HG02943 (cell line): Measurements from ENCODE around the gene ZBTB44.
"Not testable (repeated sequence)": the region's sequence is repeated elsewhere in the genome, so short reads cannot be mapped to it uniquely, and the experiment has no call there.

Experiments
- ATAC-seq: cut with Tn5 transposase; IDR thresholded peaks from one replicate; pipeline ENCODE4 v1.9.1; 2021; ENCODE audit warnings: mild to moderate bottlenecking, low read depth, moderate library complexity; ENCODE audit not compliant: unreplicated experiment

Gene ZBTB44

GRCh38 chr11:130251763-130252162 is 63.0 kb downstream of the ZBTB44 start:
- ATAC-seq: not testable (repeated sequence)

DNA sequence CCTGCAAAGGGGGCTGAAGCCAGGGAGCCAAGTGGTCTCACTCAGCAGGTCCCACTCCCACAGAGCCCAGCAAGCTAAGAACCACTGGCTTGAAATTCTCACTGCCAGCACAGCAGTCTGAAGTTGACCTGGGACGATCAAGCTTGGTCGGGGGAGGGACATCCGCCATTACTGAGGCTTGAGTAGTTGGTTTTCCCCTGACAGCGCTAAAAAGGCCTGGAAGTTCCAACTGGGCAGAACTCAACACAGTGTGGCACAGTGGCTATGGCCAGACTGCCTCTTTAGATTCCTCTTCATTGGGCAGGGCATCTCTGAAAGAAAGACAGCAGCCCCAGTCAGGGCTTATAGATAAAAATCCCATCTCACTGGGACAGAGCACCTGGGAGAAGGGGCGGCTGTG is 64.8 kb downstream of the ZBTB44 start:
- not testable (repeated sequence) for ATAC-seq

GRCh38 chr11:130249371-130249770 is 65.3 kb downstream of the ZBTB44 start:
- ATAC-seq: no peak

DNA sequence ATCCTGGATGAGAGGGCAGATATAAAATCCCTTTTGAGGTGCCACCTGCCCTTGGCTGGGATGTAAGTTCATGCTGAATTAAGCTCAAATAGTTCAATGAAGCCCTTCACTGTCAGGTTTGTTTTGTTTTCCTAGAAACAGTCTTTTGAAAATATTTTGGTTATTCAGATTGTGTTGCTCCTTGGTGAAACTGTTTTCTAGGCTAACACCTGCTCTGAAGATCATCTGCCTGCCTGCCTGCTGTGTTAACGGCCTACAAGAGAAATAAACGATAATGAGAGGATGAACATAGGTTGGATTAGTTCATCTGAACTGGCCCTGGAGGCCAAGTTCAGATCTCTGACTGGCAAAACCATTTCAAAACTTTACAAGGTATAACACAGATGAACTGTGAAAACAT is 67.4 kb downstream of the ZBTB44 start:
- ATAC-seq: no peak

DNA sequence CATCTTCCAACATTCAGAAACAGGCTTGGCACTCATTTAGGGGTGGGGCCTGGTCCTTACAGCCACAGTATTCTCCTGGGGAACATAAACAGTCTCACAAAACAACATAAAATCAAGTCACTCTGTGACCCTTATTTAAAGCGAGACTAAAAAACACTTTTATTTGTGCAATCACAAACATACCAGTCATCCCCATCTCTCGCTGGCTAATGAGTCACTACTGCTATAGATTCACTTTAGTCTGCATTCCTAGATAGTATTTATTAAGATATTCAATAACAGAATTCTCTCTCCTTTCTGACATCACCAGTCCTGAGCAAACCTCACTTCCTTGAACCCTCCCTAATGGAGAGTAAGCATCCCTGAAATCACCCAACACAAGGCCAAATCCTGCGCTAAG is 68.0 kb downstream of the ZBTB44 start:
- no peak for ATAC-seq

GRCh38 chr11:130246270-130246669 is 68.4 kb downstream of the ZBTB44 start:
- no peak for ATAC-seq

GRCh38 chr11:130245375-130245774 is 69.3 kb downstream of the ZBTB44 start:
- not testable (repeated sequence) for ATAC-seq

DNA sequence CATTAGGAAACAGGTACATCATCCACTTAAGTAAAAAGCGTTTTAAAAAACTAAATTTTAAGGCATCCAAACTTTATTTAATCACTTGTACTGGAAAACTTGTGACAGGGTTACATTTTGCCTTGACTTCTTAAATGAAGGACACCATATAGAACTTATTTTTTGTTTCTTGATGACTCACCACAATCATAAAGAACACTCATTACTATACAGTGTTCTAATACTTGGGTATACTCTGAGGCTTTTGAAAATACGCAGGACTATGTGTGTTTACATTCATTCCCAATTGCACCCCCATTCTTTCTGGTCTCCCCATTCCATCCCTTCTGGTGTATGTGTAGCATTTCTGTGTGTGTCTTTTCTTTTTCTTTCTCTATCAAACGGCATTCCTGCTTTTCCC is 69.9 kb downstream of the ZBTB44 start:
- no peak for ATAC-seq

DNA sequence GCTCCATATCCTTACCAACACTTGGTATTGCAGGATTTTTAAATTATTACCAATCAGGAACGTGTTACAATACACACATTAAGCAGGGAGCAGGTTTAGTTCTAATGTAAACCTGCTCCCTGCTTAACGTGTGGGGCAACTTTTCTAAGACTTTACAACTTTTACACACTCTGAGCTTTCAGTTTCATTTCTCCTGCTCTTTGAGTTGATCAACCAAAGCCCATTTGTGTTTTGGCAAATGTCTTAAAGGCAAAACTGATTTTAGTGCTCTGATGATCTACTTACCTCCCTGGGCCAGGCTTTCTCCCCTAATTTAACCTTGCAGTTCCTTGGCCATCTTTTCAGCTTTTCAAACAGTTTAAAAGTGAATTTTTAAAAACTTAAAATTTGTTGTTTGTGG is 70.9 kb downstream of the ZBTB44 start:
- peak; percentile 78 for ATAC-seq

DNA sequence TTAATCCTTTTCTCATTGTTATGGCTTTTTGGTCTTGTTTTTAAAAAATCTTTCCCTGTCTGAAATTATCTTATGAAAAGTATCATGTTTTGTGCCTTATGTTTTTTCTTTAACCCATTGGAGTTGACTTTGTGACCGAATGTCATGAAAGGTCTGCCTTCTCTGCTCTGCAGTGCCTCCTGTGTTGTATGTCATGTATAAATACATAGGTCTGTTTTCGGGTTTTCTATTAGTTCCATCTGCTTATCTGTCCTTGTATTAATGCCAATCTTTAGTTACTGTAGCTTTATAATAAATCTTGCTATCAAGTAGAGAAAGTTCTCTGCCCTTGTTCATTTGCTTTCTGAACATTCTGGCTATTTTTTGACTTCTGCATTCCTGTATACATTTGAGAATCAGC is 73.0 kb downstream of the ZBTB44 start:
- no peak for ATAC-seq

DNA sequence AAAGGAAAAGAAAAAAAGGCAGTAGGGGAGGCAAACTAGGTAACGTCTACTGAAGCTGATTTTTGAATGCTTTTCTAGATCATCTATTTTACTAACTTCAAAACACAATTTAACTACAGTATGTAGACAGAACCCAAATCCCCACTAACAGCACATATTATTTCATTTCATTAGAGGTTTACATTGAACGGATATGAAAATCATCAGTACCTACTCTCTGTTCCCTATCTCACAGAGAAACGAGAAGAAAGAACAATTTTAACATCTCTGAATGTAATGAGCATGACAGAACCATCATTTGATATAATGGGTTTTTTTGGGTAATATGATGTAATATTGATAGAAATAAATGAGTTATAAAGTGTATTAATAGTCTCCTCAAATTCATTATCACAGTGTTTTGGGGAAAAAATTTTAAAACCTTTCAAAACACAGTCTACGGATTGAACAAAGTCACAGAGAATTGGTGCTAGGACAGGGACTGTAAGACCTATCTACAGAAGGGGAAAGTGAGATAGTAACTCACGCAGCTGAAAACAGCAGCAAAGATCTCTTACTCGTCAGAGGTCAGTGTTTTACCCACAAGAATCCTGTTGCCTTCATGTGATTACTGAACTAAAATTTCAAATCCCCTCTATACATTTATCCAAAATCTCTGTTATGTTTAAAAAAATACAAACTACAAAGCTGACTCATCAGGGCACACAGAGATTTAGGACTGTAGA is 77.3 kb downstream of the ZBTB44 start:
- no peak for ATAC-seq

- ATAC-seq: no peak
Measured at GRCh38 chr11:130234315-130234714, 80.4 kb downstream of the ZBTB44 start.

DNA sequence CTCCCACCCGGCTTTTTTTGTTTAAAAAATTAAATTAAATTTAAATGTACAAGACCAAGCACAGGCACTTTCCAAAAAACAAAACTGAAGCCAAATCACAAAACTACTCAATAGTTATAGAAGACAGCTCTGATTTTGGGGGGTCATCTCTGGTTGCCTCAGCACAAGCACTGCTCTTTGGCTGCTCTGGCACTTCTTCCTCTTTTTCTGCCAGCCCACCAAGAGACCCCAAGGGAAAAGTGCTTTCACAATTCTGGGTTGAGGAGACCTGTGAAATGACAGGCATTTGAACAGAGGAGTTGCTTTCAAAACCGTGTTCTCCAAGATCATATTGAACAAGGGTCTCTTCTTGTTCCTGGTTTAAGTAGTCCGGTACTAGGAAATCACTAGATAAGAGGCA is 80.8 kb downstream of the ZBTB44 start:
- not testable (repeated sequence) for ATAC-seq

- not testable (repeated sequence) for ATAC-seq
Measured at GRCh38 chr11:130233486-130233885, 81.2 kb downstream of the ZBTB44 start.

DNA sequence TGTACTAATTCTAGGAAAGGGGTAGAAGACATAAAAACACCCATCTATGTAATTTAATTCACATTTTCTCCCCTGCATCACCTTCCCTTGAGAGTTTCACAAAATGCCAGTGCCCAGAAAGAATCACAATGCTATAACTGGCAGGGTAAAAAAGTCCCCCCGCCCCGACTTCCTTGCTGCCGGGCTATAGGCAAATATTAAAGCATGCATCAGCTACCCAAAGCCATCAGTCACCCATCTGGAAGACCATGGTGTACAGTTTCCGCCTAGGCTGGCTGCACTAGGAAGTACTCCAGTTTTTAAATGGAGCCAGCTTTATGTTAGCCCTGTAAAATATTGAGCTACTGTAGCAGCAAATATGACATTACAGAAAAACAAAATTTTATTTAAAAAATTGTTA is 87.3 kb downstream of the ZBTB44 start:
- ATAC-seq: no peak

DNA sequence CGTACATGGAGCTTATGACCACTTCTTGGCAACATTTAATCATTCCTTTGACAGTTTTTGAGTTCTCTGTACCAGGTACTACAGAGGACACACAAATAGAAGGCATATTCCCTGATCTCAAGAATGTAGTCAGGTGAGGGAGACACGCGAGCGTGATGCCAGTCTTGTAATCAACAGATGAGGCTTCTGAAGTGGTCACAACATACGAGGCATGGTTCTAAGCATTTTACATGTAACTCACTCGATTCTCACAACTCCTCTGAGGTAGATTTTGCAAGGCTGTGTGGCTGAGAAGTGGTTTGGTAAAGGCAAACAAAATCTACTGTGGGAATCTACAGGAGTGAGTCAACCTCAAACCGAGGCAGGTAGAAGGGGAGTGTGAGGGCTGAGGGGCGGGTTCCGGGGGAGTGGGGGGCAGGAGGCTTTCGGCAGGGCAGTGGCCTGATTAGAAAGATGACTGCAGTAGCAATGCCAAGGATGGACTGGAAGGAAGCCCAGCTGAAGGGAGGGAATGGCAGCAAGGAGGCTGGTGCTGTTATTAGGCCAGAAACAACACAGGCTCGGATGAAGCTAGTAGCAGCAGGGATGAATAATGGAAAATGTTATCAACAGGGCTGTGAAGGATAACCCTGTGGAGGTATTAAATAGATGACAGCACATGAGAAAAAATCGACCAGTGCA is 91.3 kb downstream of the ZBTB44 start:
- ATAC-seq: no peak

DNA sequence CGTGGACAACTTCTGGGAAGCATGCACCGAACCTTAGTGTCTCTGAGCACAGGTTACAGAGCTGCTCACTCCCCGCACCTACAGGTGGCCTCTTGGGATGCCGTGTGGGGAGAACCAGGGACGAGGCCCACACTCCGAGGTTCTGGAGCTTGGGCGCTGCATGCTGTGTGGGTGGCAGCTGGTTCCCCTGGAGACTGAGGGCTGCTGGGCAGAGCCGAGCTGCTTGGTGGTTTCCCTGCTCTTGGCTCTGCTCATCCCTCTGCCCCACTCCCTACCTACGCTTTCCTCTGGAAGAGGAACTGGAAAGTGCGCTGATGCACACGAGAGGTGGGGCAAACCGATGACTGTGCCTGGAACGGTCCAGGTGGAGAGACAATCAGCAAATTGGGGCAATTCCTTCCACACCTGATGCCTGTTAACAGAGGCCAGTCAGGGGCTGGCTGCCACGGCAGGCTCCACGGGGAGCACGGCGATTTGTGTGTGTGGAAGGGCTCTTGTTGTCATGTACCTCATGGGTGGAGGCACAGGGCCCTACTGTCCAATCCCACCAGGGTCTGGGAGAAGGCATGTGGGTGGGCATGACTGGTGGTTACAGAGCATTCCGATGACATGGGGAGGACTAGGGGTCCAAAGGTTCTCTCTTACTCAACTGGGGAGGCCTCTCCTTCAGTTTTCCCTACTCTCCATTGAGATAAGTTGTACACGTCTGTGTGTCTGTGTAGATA is 94.2 kb downstream of the ZBTB44 start:
- ATAC-seq: no peak

- ATAC-seq: no peak
Measured at GRCh38 chr11:130219148-130219547, 95.6 kb downstream of the ZBTB44 start.

DNA sequence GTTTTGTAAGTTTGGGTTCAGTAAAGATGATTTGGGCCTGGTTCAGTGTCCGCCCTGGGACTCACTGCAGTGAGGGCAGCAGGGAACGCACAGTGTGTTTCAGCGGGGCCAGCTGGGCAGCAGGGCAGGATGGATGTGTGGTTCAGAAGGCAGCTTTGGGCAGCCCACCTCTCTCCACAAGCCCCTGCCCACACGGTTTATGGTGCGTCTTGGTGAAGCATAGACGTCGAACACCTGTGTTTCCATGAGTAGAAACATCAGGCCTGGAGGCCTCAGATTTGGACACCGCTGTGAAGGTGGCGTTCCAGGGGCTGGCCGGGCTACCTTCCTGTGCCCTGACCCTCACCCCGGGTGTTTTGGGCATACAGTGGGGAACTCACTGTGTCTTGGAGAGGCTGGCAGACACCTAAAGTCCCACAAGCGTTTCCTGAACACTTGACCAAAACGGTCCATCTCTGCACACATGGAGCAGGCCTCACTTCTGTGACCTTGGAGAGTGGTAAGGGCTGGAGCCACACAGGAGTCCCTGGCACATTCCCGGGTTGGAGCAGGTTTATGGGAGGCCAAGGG is 96.1 kb downstream of the ZBTB44 start:
- no peak for ATAC-seq

GRCh38 chr11:130217133-130218031 is 97.3 kb downstream of the ZBTB44 start:
- ATAC-seq: no peak
